Activated naive CD4-positive, alpha-beta T cell treated with Interleukin-2 at 50 U/mL for 16 hours (primary cell): ENCODE data around the gene EID2B.

Source experiments
- DNase-seq: peaks from one replicate; pipeline ENCODE4 v3.0.0-alpha.2; 2020

The EID2B gene

DNA sequence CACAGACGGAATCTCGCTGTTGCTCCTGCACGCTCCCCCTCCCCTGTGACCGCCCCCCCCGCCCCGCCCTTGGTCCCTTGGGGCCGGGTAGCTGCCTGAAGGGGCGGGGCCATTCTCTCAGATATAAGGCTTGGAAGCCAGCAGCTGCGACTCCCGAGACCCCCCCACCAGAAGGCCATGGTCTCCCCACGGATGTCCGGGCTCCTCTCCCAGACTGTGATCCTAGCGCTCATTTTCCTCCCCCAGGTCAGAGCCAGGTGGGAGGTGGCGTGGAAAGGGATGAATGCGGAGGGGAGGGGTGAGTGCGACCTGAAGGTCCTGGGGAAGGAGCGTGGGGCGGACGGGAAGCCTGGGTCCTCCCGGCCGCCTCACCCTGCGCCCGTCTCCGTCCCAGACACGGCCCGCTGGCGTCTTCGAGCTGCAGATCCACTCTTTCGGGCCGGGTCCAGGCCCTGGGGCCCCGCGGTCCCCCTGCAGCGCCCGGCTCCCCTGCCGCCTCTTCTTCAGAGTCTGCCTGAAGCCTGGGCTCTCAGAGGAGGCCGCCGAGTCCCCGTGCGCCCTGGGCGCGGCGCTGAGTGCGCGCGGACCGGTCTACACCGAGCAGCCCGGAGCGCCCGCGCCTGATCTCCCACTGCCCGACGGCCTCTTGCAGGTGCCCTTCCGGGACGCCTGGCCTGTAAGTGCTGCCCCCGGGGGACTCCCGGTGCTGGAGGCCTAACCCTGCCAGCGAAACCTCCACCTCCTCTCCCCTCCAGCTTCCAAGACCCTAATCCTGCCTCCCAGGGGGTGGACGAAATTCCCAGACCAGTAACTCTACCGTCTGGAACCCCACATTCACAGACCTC, 33.6 kb downstream of the EID2B start, which contains the start of gene DLL3:
DLL3 (plus strand) TSS at position 150 of the 845 bp plus-strand sequence; CDS start at position 178, 28 bp downstream.
- peak; percentile 19 for DNase-seq

DNA sequence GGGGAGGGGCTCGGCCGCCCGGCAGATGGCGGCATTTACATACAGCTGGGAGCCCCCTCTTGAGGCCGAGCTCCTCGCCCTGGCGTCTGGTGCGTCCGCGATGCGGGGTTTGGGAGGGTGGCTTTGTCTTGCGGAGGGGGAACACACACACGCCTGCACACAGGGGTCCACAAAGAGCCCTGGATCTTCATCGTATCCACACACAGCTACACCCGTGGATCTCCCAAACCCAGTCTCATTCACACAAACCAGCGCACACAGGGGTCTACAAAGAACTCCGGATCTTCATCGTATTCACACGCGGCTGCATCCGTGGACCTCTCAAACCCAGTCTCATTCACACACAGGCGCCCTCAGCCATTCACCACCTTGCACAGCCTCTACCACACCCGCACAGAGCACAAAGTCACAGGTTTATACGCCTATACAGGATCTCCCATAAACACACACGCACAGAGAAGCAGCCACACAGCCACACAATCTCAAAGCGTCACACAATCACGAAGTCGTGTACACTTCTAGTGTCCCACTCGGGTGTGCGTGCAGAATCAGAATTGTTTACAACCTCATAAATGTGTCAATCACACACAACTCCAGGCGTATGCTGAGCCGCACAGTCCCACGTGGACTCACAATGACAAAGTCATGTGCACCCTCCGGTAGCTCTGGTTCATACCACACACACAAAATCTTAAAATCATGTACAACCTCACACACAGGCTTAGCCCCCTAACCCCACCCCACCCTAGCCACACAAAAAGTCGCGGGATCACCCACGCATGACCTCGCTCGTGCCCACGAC, 34.5 kb downstream of the EID2B start:
- peak; percentile 16 for DNase-seq

DNA sequence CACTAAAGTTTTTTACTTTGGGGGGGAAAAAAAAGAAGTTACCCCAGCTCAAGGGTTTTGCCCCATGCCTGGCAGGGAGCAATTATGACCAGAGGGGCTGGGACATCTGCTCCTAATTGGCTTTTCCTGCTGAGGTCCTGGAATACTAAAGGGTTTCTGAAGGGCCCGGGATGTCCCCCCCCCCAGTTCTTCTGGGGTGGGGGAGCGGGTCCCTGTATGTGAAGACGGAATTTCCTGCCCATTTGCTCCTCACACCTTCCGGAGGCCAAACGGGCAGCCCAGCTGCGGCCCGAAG, 35.0 kb downstream of the EID2B start:
- no peak for DNase-seq

DNA sequence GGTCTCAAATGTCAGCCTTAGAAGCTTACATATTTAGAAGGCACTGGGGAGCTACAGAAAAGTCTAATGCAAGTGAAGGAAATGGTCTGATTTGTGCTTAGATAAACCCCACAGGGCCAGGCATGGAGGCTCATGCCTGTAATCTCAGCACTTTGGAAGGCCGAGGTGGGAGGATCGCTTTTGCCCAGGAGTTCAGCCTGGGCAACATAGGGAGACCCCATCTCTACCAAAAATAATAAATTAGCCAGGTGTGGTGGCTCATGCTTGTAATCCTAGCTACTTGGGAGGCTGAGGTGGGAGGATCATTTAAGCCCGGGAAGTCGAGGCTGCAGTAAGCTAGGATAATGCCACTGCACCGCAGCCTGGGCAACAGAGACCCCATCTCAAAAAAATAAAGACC, 36.6 kb downstream of the EID2B start:
- no peak for DNase-seq

DNA sequence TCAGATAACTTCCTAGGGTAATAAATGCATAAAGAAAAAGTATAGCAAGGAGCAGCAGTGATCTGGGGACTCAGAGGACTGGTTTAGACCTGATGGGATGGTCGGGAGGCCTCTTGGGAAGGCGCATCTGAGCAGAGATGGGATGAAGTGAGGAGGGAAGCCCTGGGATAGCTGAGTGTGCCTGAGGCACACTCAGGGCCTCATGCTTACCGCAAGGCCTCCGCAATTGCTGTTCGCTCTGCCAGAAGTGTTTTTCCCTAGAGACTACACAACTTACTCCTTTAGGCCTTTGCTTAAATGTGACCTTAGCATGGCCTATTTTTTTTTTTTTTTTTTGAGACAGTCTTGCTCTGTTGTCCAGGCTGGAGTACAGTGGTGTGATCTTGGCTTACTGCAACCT, 38.0 kb downstream of the EID2B start:
- no peak for DNase-seq

DNA sequence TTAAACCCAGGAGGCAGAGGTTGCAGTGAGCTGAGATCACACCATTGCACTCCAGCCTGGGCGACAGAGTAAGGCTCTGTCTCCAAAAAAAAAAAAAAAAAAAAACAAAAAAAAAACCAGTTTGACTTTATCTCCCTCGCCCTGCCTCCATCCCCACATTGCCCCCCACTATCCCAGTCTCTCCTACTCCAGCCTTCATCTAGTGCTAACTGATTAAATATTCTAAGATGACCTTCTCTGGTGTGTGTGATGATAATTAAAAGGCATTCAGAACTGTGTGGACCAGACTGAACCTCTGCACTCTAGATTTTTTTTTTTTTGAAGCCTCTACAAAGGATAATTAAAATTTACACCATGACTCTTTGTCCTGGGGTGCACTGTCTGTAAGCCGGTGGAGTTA, 39.9 kb downstream of the EID2B start:
- no peak for DNase-seq

DNA sequence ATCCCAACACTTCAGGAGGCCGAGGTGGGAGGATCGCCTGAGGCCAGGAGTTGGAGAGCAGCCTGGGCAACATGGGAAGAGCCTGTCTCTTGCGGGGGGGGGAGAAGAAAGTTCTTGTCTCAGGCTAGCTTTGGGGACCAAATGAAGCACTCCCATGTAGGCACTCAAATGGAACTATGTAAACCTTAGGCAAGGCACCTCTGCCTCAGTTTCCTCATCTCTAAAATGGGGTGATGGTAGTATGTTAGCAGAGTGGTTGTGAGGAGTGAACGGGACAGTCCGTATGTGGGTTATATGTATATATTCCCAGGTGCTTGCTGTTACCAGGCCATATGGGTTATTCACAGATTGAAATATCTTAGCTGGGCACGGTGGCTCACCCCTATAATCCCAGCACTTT, 40.4 kb downstream of the EID2B start:
- DNase-seq, result no peak

DNA sequence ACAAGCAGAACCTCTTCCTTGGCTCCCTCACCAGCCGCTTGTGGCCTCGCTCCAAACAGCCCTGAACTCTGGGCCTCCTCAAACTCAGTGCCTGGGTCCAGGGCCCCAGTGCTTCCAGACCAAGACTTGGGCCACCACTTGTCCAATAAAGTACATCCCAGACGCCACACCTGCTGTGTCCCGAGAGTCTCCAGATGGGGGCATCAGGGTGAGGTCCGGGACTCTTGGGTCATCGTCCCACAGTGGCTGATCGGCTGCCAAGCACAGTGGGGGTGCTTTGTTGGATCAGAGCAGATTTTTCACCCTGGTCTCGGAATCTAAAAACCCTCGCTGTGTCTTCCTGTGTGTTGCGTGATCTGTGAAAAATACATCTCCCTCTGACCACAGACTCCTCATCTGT, 42.9 kb downstream of the EID2B start:
- DNase-seq, result no peak

DNA sequence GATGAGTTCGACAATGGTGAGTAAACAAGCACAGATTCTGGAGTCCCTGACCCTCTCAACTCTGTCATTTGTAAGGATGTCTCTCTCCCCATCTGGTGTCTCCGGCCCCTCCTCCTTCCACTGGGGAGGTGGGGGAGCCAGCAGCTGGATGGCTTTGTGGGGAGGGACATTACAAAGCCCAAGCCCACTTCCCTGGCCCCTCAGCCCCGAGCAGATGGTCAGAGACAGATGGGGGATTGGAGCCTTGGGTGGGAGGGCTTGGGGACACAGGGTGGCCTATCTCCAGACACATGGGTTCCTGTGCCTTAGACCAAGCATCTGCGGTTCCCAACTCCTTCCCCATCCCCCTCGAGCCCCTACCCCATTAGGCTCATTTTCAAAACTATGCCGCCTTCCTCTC, 49.5 kb downstream of the EID2B start:
- DNase-seq, result no peak

DNA sequence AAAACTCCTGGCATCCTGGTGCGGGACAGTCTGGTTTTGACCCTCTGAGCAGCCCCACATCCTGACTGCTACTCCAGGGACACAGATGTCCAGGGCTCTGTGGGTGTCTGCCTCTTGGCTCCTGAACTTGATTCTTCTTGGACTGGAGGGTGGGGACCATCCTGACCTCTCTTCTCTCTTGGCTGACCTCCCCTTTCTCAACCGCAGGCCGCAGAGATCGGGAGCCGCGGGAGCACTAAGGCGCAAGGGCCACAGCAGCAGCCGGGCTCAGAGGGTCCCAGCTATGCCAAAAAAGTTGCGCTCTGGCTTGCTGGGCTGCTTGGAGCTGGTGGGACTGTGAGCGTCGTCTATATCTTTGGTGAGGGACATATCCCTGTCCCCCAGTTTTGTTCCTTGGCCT, 51.0 kb downstream of the EID2B start:
- DNase-seq, result no peak

DNA sequence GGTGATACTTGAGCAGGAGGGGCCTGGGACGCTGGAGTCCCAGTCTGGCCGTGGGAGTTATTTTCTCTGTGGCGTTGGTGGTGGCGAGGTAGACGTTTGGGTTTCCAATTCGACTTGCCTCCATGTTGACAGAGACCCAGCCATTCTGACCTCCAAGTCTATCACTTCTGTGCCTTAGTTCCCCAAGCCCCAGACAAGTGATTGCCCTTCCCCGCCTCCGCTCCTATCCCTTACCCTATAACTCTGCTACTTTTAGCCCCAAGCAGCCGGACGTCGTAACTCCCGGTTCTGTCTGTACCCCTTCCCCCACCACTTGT, 51.5 kb downstream of the EID2B start:
- DNase-seq, result no peak
